A549 (cell line): ENCODE measurements around the gene STK35.

Experiments used
- EHMT2 ChIP-seq: fragments of 200-600 bp; sonication (generic); IDR thresholded peaks from 2 replicates; pipeline ENCODE4 v1.6.1; 2016; ENCODE audit warnings: antibody characterized with exemption, low read depth, mild to moderate bottlenecking, moderate library complexity
- ELK1 ChIP-seq: fragments of 150-350 bp; IDR thresholded peaks from 2 replicates; pipeline ENCODE4 v1.6.1; 2014; ENCODE audit warnings: low read depth, mild to moderate bottlenecking, low read length
- NR3C1 ChIP-seq: fragments of >200 bp; sonication (Bioruptor Twin); formaldehyde crosslinking; IDR thresholded peaks from 3 replicates; pipeline ENCODE4 v1.6.1; 2017
- TF ChIP-seq, protein P1 (sequence below): fragments of >200 bp; sonication (Bioruptor Twin); formaldehyde crosslinking; IDR thresholded peaks from 3 replicates; pipeline ENCODE4 v1.5.1; 2016

DNA sequence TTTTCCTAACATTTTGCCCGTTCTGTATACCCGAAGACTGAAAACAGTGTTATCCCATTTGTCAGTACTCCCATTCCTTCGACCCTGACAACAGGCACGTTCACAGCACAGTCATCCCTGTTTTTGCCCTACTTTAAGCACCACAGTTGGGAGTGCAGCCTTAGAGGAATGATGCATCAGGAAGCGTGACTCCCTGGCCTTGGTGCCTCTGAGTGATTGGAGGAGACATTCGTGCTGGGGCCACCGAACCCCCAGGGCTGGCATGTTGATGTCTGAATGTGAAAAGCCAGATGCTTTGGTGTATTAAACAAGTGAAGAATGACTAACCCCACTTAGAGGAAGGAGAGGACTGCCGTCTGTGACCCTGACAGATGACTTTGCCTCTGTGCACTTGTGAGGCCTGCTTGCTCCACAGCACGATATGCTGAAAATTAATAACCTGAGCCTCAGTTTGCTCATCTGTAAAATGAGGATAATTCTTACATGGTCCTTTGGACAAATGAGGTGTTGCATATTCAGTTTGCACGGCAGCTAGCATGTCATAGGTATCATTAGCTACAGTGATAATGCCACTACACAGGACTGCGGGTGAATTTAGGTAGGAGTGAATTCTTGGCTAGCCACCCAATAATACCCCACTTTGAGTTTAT lies 36.0 kb downstream of the STK35 start:
- no peak for TF ChIP-seq NR3C1
- TF ChIP-seq, protein P1, sequence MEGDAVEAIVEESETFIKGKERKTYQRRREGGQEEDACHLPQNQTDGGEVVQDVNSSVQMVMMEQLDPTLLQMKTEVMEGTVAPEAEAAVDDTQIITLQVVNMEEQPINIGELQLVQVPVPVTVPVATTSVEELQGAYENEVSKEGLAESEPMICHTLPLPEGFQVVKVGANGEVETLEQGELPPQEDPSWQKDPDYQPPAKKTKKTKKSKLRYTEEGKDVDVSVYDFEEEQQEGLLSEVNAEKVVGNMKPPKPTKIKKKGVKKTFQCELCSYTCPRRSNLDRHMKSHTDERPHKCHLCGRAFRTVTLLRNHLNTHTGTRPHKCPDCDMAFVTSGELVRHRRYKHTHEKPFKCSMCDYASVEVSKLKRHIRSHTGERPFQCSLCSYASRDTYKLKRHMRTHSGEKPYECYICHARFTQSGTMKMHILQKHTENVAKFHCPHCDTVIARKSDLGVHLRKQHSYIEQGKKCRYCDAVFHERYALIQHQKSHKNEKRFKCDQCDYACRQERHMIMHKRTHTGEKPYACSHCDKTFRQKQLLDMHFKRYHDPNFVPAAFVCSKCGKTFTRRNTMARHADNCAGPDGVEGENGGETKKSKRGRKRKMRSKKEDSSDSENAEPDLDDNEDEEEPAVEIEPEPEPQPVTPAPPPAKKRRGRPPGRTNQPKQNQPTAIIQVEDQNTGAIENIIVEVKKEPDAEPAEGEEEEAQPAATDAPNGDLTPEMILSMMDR, result no peak
- no peak for TF ChIP-seq ELK1
- TF ChIP-seq EHMT2, result no peak
